ENCODE results near the gene CNTN4. TPM values are rescaled to one million over a fixed set of nuclear protein-coding genes. Genes with fewer than 3 reads are reported as not detected.

Gene CNTN4
- total RNA-seq, 1 donor, result under 0.01 TPM

GRCh38 chr3:2711081-2711480, 612.4 kb downstream of the CNTN4 start:
- Histone ChIP-seq H2AFZ (ENCODE audit: low read length) (no peak overlapping the region), H3K4me1 (ENCODE audit: insufficient read depth, low read length) (no peaks in the 10 kb centered on the region), H3K79me2 (ENCODE audit: insufficient read depth, low read length) (no peaks in the 10 kb centered on the region), H3K27me3 (ENCODE audit: insufficient read depth, low read length) (no peaks in the 10 kb centered on the region), H3K9me3 (ENCODE audit: low read depth, low read length) (peaks cover 4% of the 10 kb centered on the region), H4K20me1 (ENCODE audit: insufficient read depth, low read length) (no peaks in the 10 kb centered on the region), H3K4me2 (ENCODE audit: insufficient read depth, low read length) (no peak overlapping the region), H3K4me3 (ENCODE audit: insufficient read depth, low read length) (no peak overlapping the region), H3K36me3 (ENCODE audit: insufficient read depth, low read length) (no peaks in the 10 kb centered on the region), H3K27ac (ENCODE audit: low read depth, low read length) (no peak overlapping the region)
- no peak for TF ChIP-seq CTCF (IDR thresholded peaks at IDR 0.05; ENCODE audit: extremely low read depth, low read depth, low read length)
- DNase-seq (ENCODE audit: insufficient read length, low spot score, missing footprints), result no peak

GRCh38 chr3:2713923-2714322, 615.3 kb downstream of the CNTN4 start:
- H3K27ac ChIP-seq (ENCODE audit: low read depth, low read length), result no peak overlapping the region
- no peaks in the 10 kb centered on the region for H4K20me1 ChIP-seq (ENCODE audit: insufficient read depth, low read length)
- H3K4me3 ChIP-seq (ENCODE audit: insufficient read depth, low read length), result no peak overlapping the region
- H2AFZ ChIP-seq (ENCODE audit: low read length), result no peak overlapping the region
- no peak overlapping the region for H3K4me2 ChIP-seq (ENCODE audit: insufficient read depth, low read length)
- no peak for TF ChIP-seq CTCF (IDR thresholded peaks at IDR 0.05; ENCODE audit: extremely low read depth, low read depth, low read length)
- H3K4me1 ChIP-seq (ENCODE audit: insufficient read depth, low read length), result no peaks in the 10 kb centered on the region
- H3K79me2 ChIP-seq (ENCODE audit: insufficient read depth, low read length), result no peaks in the 10 kb centered on the region
- H3K36me3 ChIP-seq (ENCODE audit: insufficient read depth, low read length), result no peaks in the 10 kb centered on the region
- H3K9me3 ChIP-seq (ENCODE audit: low read depth, low read length), result peaks cover 4% of the 10 kb centered on the region
- DNase-seq (ENCODE audit: insufficient read length, low spot score, missing footprints), result no peak
- H3K27me3 ChIP-seq (ENCODE audit: insufficient read depth, low read length), result no peaks in the 10 kb centered on the region

- TF ChIP-seq CTCF (IDR thresholded peaks at IDR 0.05; ENCODE audit: extremely low read depth, low read depth, low read length), result no peak
- H4K20me1 ChIP-seq (ENCODE audit: insufficient read depth, low read length), result no peaks in the 10 kb centered on the region
These were observed 616.2 kb downstream of the CNTN4 start for GRCh38 chr3:2714834-2715233.

GRCh38 chr3:2727101-2727500, 628.4 kb downstream of the CNTN4 start:
- TF ChIP-seq CTCF (IDR thresholded peaks at IDR 0.05; ENCODE audit: extremely low read depth, low read depth, low read length), result no peak
- Histone ChIP-seq H3K4me2 (ENCODE audit: insufficient read depth, low read length) (no peak overlapping the region), H3K27me3 (ENCODE audit: insufficient read depth, low read length) (no peaks in the 10 kb centered on the region), H3K4me3 (ENCODE audit: insufficient read depth, low read length) (no peak overlapping the region), H3K9me3 (ENCODE audit: low read depth, low read length) (peaks cover 4% of the 10 kb centered on the region), H3K79me2 (ENCODE audit: insufficient read depth, low read length) (no peaks in the 10 kb centered on the region), H3K36me3 (ENCODE audit: insufficient read depth, low read length) (no peaks in the 10 kb centered on the region), H3K27ac (ENCODE audit: low read depth, low read length) (no peak overlapping the region), H4K20me1 (ENCODE audit: insufficient read depth, low read length) (no peaks in the 10 kb centered on the region), H3K4me1 (ENCODE audit: insufficient read depth, low read length) (no peaks in the 10 kb centered on the region), H2AFZ (ENCODE audit: low read length) (no peak overlapping the region)
- DNase-seq (ENCODE audit: insufficient read length, low spot score, missing footprints), result no peak

More at GRCh38 chr3:2714834-2715233, 616.2 kb downstream of the CNTN4 start:
- Histone ChIP-seq H3K4me2 (ENCODE audit: insufficient read depth, low read length) (no peak overlapping the region), H3K9me3 (ENCODE audit: low read depth, low read length) (peaks cover 4% of the 10 kb centered on the region), H3K4me3 (ENCODE audit: insufficient read depth, low read length) (no peak overlapping the region), H3K27ac (ENCODE audit: low read depth, low read length) (no peak overlapping the region), H3K27me3 (ENCODE audit: insufficient read depth, low read length) (no peaks in the 10 kb centered on the region), H3K79me2 (ENCODE audit: insufficient read depth, low read length) (no peaks in the 10 kb centered on the region), H3K4me1 (ENCODE audit: insufficient read depth, low read length) (no peaks in the 10 kb centered on the region), H2AFZ (ENCODE audit: low read length) (no peak overlapping the region), H3K36me3 (ENCODE audit: insufficient read depth, low read length) (no peaks in the 10 kb centered on the region)
- DNase-seq (ENCODE audit: insufficient read length, low spot score, missing footprints), result no peak

All from osteoblast (primary cell).